Measurements from ENCODE around the gene ACKR3. TPM values are rescaled to one million over a fixed set of nuclear protein-coding genes. Genes with fewer than 3 reads are reported as not detected.

Gene ACKR3
- total RNA-seq, 1 donor from 2014 or later: 23.3 TPM

- Mint-ChIP-seq H3K27me3 (peaks cover 68% of the 10 kb centered on the region), H3K9me3 (ENCODE audit: low read depth) (no peaks in the 10 kb centered on the region), H3K27ac (no peak overlapping the region), H3K4me1 (ENCODE audit: low read depth) (no peaks in the 10 kb centered on the region), H3K4me3 (ENCODE audit: low read depth) (no peak overlapping the region), H3K36me3 (ENCODE audit: insufficient read depth) (no peaks in the 10 kb centered on the region)
- DNase-seq (ENCODE audit: low spot score, unreplicated experiment): no peak
- no peak for TF ChIP-seq CTCF (IDR thresholded peaks at IDR 0.05; ENCODE audit: unreplicated experiment)
Observed at GRCh38 chr2:236617221-236617737, 47.7 kb downstream of the ACKR3 start.

GRCh38 chr2:236617796-236618195 lies 48.2 kb downstream of the ACKR3 start:
- Mint-ChIP-seq H3K27me3 (peaks cover 71% of the 10 kb centered on the region), H3K4me3 (ENCODE audit: low read depth) (no peak overlapping the region), H3K27ac (no peak overlapping the region), H3K9me3 (ENCODE audit: low read depth) (no peaks in the 10 kb centered on the region), H3K4me1 (ENCODE audit: low read depth) (no peaks in the 10 kb centered on the region), H3K36me3 (ENCODE audit: insufficient read depth) (no peaks in the 10 kb centered on the region)
- no peak for TF ChIP-seq CTCF (IDR thresholded peaks at IDR 0.05; ENCODE audit: unreplicated experiment)
- no peak for DNase-seq (ENCODE audit: low spot score, unreplicated experiment)

- no peak for TF ChIP-seq CTCF (IDR thresholded peaks at IDR 0.05; ENCODE audit: unreplicated experiment)
- Mint-ChIP-seq H3K9me3 (ENCODE audit: low read depth) (no peaks in the 10 kb centered on the region), H3K36me3 (ENCODE audit: insufficient read depth) (no peaks in the 10 kb centered on the region), H3K4me1 (ENCODE audit: low read depth) (no peaks in the 10 kb centered on the region), H3K4me3 (ENCODE audit: low read depth) (no peak overlapping the region), H3K27ac (no peak overlapping the region), H3K27me3 (peaks cover 76% of the 10 kb centered on the region)
- no peak for DNase-seq (ENCODE audit: low spot score, unreplicated experiment)
Observed at GRCh38 chr2:236618370-236618769, 48.7 kb downstream of the ACKR3 start.

- Mint-ChIP-seq H3K4me3 (ENCODE audit: low read depth) (no peak overlapping the region), H3K27ac (no peak overlapping the region), H3K27me3 (peaks cover 63% of the 10 kb centered on the region), H3K9me3 (ENCODE audit: low read depth) (no peaks in the 10 kb centered on the region), H3K4me1 (ENCODE audit: low read depth) (no peaks in the 10 kb centered on the region), H3K36me3 (ENCODE audit: insufficient read depth) (no peaks in the 10 kb centered on the region)
- TF ChIP-seq CTCF (IDR thresholded peaks at IDR 0.05; ENCODE audit: unreplicated experiment): no peak
- DNase-seq (ENCODE audit: low spot score, unreplicated experiment): no peak
Observed at GRCh38 chr2:236619910-236620612, 50.4 kb downstream of the ACKR3 start.

- Mint-ChIP-seq H3K9me3 (ENCODE audit: low read depth) (no peaks in the 10 kb centered on the region), H3K4me1 (ENCODE audit: low read depth) (no peaks in the 10 kb centered on the region), H3K4me3 (ENCODE audit: low read depth) (no peak overlapping the region), H3K27me3 (peaks cover 64% of the 10 kb centered on the region), H3K36me3 (ENCODE audit: insufficient read depth) (no peaks in the 10 kb centered on the region), H3K27ac (no peak overlapping the region)
- TF ChIP-seq CTCF (IDR thresholded peaks at IDR 0.05; ENCODE audit: unreplicated experiment): no peak
- DNase-seq (ENCODE audit: low spot score, unreplicated experiment): no peak
Observed at GRCh38 chr2:236621786-236622185, 52.2 kb downstream of the ACKR3 start.

Measured in progenitor cell of endocrine pancreas (in vitro differentiated cells).